HCEC 1CT (cell line): ENCODE data around the gene ERP27.

Experiments used
- DNase-seq: peaks from one replicate; pipeline ENCODE4 v3.0.0-alpha.2; 2017

Gene ERP27

GRCh38 chr12:14959126-14959440, 20.7 kb upstream of the ERP27 start:
- no peak for DNase-seq

GRCh38 chr12:14958361-14959125, 20.2 kb upstream of the ERP27 start:
- DNase-seq: no peak

GRCh38 chr12:14957551-14958168, 19.3 kb upstream of the ERP27 start:
- DNase-seq: no peak

- DNase-seq: no peak
Observed at GRCh38 chr12:14956905-14957304, 18.6 kb upstream of the ERP27 start.

GRCh38 chr12:14956024-14956891, 17.9 kb upstream of the ERP27 start:
- DNase-seq: no peak

- DNase-seq: no peak
Observed at GRCh38 chr12:14954269-14954668, 15.9 kb upstream of the ERP27 start.

GRCh38 chr12:14953752-14954151, 15.4 kb upstream of the ERP27 start:
- DNase-seq: no peak

- peak; percentile 95 for DNase-seq
Observed at GRCh38 chr12:14952299-14952921, 14.1 kb upstream of the ERP27 start.

GRCh38 chr12:14951851-14952250, 13.5 kb upstream of the ERP27 start:
- no peak for DNase-seq

- no peak for DNase-seq
Observed at GRCh38 chr12:14950982-14951746, 12.8 kb upstream of the ERP27 start.

GRCh38 chr12:14950421-14950820, 12.1 kb upstream of the ERP27 start:
- no peak for DNase-seq

GRCh38 chr12:14949631-14950030, 11.3 kb upstream of the ERP27 start:
- DNase-seq: no peak

GRCh38 chr12:14948672-14949071, 10.3 kb upstream of the ERP27 start:
- DNase-seq: peak; percentile 84

- peak; percentile 24 for DNase-seq
Observed at GRCh38 chr12:14946861-14947260, 8.5 kb upstream of the ERP27 start.

- no peak for DNase-seq
Observed at GRCh38 chr12:14946162-14946561, 7.8 kb upstream of the ERP27 start.

GRCh38 chr12:14942196-14942931, 4.0 kb upstream of the ERP27 start:
- DNase-seq: no peak

- no peak for DNase-seq
Observed at GRCh38 chr12:14941369-14941768, 3.0 kb upstream of the ERP27 start.

GRCh38 chr12:14937689-14938088, 648 bp downstream of the ERP27 start:
- no peak for DNase-seq

GRCh38 chr12:14937014-14937413, 1.3 kb downstream of the ERP27 start:
- DNase-seq: no peak

GRCh38 chr12:14936224-14936861, 2.0 kb downstream of the ERP27 start:
- no peak for DNase-seq

- no peak for DNase-seq
Observed at GRCh38 chr12:14935031-14935430, 3.3 kb downstream of the ERP27 start.
